ENCODE measurements around the gene SMTNL2.

Gene SMTNL2

GRCh38 chr17:4584101-4584916 lies at the start of gene SMTNL2:
TSS of gene SMTNL2 (plus strand) at chr17:4584529. CDS start at chr17:4584606, 77 bp downstream.
- DNase-seq (ENCODE audit: low read depth) = no peak

DNA sequence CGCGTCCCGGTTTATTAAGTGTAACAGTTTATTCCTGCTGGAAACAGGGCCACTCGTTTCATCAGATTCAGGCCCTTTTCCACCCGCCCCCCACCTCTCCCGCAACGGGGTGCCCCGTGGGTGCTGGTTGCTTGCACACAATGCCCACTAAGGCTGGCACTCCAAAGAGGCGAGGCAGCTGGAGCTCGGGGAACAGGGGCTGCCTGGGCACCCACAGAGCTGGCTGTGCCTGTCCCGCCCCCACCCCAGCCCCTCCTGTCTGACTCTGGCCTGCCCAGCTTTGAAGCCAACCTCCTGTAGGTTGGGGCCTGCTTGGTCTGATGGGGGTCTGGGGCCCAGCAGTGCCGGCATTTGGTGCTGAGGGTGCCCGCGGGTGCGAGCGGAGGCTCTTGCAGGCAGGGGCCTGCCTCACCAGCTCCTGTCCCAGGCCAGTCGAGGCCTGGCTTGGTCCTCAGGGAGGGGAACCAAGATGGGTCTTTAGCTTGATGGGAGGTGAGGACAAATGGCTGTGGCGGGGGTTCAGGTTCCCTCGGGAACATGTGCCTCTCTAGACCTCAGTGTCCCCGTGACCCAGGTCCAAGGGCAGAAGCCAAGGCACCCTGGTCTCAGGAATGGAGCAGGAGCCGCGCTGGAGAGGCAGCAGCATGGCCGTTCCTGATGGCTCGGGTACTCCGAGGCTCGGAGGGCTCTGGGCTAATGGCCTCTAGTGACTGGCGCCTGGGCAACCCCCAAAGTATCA lies 49.2 kb upstream of the SMTNL2 start:
- no peak for DNase-seq (ENCODE audit: low read depth)

DNA sequence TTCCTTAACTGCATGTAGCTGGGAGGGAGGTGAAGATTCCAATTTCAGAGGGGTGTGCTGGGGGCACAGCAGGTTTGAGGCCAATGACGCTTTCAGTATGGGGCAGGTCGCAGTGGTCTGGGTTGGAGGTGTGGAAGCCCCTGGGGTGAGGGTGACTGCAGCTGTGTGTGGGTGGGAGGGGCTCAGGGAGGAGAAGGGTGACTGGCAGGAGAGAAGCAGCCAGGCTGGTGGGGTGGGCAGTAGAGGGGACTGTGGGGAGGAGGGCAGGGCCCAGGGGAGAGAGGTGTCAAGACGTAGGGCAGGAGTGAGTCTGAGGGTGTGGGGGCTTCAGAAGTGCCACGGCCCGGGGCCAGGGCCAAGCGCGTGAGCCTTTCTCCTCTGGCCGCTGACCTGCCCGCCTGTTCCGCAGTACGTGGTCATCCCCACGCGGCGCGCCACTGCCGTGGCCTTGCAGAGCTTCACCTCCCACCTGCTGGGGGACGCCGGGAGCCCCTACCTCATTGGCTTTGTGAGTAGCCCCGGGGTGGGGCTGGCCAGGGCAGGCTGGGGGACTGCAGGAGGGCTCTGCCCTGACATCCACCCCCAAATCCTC lies 48.6 kb upstream of the SMTNL2 start:
- DNase-seq (ENCODE audit: low read depth) = no peak

DNA sequence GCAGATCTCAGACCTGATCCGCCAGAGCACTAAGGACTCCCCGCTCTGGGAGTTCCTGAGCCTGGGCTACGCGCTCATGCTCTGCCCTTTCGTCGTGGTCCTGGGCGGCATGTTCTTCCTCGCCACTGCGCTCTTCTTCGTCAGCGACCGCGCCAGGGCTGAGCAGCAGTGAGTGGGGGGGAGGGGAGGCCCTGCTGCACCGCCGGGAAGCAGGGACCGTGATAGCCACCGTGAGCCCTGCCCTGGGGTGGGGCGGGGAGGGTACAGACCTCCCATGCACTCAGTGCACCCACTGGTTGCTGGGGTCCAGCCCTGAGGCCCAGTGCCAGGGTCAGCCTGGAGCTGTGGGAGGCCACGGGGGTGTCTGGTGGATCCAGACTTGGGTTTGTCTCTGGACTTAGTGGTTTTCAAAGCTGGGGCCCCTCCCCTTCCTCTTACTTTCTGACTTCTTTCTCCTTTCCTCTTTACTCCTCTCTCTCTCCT lies 48.0 kb upstream of the SMTNL2 start:
- DNase-seq (ENCODE audit: low read depth) = no peak

DNA sequence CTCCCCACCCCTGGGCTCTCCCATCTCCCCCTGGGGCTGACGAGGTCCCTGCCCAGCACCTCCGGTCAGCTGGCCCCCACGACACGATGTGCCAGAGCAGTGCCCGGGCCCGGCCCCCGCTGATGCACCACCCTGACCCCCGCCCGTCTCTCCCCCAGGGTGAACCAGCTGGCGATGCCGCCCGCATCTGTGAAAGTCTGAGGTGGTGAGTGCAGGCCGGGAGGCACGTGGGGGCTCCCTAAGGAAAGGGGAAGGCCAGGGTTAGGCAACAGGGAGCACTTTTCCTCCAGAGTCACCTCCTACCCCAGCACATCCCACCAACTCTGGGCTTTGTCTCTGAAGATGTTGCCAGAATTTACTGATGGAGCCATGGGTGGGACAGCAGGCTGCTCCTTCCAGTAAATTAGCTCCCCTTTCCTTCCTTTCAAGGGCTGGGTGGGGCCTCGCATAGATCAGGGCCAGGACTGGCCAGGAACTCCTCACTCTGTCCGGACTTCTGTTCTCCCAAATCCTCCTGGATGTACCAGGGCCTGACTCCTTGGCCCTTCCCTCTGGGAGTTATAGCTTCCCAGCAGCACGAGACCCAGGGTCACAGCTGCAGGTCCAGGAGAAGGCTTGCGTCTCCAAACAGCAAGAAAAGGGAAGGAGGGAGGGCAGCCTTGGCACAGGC lies 47.5 kb upstream of the SMTNL2 start:
- no peak for DNase-seq (ENCODE audit: low read depth)

DNA sequence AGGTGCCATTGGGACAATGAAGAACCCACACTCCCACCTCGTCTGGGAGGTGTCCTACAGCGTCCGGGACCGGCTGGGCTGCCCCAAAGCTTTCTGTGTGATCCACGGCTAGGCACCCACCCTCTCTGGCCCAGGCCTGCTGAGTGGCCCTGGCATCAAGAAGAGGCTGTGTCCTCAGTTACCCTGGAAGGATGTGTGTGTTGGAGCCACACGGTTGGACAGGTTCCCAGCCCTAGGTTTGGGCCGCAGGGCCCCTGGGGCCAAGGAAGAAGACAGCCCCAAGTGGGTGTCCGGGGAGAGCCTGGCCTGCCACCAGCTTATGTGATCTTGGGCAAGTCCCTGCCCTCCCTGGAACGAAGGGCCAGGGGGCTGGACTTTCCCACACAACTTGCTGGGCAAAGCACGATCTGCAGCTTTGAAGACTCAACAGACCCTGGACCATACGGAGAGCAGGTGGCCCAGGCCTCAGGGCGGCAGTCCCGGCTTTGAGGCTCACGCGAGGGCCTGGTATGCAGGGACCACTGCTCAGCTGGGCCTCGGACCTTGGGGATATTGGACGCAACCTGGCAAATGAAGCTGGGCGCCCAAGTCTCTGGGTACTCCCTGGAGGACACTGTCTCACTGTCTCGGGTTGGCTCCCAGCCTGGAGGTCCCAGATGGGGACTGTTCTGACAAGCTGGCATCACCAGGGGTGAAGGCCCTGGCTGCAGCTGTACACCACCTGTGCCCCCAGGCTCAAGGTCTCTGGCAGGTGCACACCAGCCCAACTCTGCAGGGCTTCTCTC lies 46.7 kb upstream of the SMTNL2 start:
- DNase-seq (ENCODE audit: low read depth) = no peak

- DNase-seq (ENCODE audit: low read depth) = no peak
Observed at GRCh38 chr17:4538236-4539002, 45.9 kb upstream of the SMTNL2 start.

DNA sequence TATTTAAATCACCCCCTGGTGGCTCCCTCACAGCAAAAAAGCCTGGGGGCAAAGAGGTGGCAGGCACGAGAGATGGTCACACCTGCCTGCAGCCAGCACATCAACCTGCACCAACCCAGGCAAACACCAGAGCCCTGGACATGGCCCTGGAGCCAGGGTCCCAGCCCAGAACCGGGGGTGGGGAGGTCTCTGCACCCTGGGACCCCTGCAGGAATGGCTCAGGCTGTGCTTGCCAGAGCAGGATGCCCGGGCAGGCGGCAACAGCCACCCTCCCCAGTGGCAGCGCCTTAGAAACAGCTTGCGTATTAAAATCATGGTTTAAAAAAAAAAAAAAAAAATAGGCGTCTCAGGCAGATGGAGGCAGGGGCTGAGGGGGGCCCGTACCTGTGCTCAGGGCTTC lies 45.3 kb upstream of the SMTNL2 start:
- DNase-seq (ENCODE audit: low read depth) = no peak

GRCh38 chr17:4539576-4540223 lies 44.6 kb upstream of the SMTNL2 start:
- DNase-seq (ENCODE audit: low read depth) = no peak

DNA sequence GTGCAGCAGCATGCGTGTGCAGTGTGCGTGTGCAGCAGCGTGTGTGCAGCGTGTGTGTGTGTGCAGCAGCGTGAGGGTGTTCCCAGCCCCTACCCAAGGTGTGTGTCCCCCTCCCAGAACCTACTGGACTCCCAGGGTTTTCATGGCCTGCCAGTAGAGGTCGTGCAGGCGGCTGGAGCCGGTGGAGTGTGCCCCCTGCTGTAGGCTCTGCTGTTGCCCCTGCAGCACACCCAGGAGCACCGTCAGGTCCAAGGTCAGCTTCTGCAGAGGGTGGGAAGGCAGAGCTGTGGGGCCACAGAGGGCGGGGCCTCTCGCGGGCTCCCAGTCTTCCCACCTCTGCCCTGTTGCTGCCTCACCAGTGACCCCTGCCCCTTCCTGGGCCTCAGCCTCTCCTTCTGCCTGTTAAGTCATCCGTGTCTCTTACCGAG lies 44.1 kb upstream of the SMTNL2 start:
- DNase-seq (ENCODE audit: low read depth) = no peak

- DNase-seq (ENCODE audit: low read depth) = no peak
Observed at GRCh38 chr17:4540687-4541327, 43.5 kb upstream of the SMTNL2 start.

DNA sequence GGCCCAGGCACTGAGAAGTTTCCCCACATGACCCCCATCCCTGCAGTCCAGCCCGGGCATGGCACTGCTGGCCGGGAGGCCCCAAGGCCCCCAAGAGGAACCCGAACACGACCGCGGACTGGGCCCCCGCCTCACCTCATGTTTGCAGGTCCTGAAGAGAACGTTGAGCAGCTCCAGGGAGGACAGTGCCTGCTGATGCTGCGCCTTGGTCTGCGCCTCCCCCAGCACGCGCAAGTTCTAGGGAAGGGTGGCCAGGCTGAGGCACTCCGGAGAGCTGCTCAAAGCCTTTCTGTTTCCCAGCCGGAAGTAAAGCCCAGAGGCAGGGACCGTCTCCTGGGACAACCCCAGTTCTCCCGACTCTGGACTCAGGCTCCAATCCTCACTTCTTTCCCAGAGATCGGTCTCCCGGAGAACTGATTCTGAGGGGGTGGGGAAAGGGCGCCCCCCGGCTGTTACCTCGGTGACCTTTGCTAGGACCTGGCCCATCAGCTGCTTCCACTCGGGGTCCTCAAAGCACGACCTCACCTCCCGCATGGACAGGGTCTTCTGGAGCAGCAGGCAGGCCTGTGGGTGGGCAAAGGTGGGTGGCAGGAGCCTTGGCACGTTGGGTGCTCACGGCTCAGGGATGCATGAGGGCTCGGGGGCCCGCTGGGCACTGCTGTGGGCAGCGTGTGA lies 42.9 kb upstream of the SMTNL2 start:
- DNase-seq (ENCODE audit: low read depth) = no peak

- no peak for DNase-seq (ENCODE audit: low read depth)
Observed at GRCh38 chr17:4542003-4542725, 42.2 kb upstream of the SMTNL2 start.

- no peak for DNase-seq (ENCODE audit: low read depth)
Observed at GRCh38 chr17:4542726-4543191, 41.6 kb upstream of the SMTNL2 start.

GRCh38 chr17:4543557-4544026 lies 40.7 kb upstream of the SMTNL2 start:
- DNase-seq (ENCODE audit: low read depth) = no peak

DNA sequence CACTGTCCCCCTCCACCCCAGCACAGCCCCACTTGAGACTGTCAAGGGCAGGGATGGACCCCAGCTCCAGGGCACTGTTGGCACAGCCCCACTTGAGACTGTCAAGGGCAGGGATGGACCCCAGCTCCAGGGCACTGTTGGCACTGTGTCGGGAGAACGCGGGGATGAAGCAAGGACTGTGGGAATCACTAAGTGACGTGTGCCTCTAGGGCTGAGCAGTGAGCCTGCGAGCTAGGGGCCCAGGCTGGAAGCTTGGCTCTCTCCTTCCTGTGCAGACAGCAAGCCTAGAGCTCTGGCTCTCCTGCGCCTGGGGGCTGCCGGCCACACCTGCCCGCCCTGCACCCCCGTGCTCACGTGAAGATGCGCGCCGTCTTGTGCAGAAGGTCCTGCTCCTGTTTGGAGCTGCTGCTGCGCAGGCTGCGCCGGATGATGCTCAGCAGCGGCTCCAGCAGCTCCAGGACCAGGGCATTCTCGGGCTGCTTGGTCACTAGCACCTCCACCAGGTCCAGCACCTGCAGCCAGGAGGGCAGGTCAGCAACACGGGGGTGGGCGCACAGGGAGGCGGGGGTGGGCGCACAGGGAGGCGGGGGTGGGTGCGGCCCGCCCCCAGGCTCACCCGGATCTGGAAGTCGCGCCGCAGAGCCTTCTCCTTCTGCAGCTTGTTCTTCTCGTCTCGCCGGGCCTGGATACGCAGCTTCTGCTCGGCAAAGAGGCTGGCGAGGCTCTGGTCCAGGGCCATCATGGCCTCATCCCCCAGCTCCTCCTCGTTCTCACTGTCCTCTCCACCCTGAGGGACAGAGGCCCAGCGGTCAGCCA lies 40.0 kb upstream of the SMTNL2 start:
- DNase-seq (ENCODE audit: low read depth) = no peak

GRCh38 chr17:4544951-4545216 lies 39.4 kb upstream of the SMTNL2 start:
- no peak for DNase-seq (ENCODE audit: low read depth)

Data from stimulated activated CD8-positive, alpha-beta memory T cell treated with anti-CD3 and anti-CD28 coated beads, Interleukin-12 subunit alpha, Interleukin-12 subunit beta, amount 100 ng/mL, for 1 hour (primary cell).